HL-60/S4 (cell line): Measurements from ENCODE around the gene FCHSD1.

Experiments used
- in situ Hi-C: fragments of 300-500 bp; cut with MboI; formaldehyde crosslinking; loops from 2 replicates; pipeline ENCODE4 v1.14.3; 2022; ENCODE audit warnings: low sequenced_read_pairs

FCHSD1 gene

GRCh38 chr5:141675672-141676071 lies 24.5 kb upstream of the FCHSD1 start:
- in situ Hi-C loops, result no loop called here

DNA sequence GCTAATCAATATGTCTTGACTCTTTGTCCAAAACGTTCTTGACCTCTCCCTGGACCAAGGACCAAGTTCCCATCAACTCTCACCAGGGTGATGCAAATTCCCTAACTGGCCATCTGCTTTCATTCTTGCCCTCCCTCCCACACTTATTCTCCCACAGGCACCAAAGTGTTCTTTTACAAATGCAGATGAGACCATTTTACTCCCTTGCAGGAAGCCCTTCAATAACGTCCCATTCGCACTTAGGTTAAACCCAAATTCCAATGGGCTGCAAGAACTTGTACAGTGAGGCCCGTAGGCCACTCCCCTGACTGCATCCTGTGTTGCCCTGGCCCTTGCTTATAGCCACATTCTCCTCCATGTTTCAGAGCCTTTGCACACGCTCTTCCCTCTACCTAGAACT lies 23.5 kb upstream of the FCHSD1 start:
- in situ Hi-C loops, result no loop called here

- in situ Hi-C loops, result no loop called here
These were observed 21.9 kb upstream of the FCHSD1 start for GRCh38 chr5:141672841-141673813.

- in situ Hi-C loops, result no loop called here
These were observed 21.0 kb upstream of the FCHSD1 start for GRCh38 chr5:141672071-141672840.

DNA sequence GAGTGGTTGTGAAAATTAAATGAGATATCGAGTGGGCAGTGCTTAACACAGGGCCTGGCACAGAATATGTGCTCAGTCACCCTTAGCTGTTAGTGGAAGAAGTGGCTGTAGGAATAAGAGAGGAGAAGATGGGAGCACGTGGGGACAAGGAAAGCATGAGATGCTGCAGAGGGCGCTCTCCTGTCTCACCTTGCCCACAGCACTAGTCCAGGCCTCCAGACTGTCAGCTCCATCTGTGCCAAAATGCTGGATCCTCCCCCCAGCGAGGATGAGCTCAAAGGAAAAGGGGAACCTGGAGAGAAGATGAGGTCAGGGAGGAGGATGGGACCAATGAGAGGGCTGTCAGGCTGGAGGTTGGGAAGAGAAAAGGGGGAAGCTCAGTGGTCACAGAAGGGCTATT lies 18.3 kb upstream of the FCHSD1 start:
- in situ Hi-C loops, result no loop called here

DNA sequence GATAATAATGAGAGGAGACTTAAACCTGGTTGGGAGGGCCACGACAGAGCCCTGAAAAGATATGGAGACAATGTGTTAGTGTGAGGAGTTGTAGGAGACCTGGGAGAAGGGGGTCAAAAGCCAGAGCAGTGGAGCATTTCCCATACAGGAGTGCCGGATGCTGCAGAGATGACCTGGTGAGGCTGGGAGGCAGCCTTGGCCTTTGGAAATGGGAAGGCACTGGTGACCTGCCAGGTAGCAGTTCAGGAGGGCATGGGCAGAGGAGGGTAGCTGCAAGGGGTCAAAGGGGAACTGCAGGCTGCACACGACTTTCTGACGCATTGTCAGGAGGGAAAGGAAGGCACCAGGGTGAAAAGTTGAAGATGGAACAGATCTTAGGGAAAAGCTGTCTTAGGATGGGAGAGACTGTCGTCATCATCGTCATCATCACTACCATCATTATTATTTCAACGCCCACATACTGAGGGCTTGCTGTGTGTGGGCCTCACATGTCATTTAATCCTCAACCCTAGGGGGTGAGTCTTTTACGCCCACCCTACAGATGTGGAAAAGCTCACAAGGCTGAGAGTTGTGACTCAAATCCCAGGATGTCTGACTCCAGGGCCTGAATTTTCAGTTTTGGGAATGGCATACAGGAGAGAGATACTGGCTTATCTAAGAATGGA lies 17.5 kb upstream of the FCHSD1 start:
- in situ Hi-C loops, result no loop called here

DNA sequence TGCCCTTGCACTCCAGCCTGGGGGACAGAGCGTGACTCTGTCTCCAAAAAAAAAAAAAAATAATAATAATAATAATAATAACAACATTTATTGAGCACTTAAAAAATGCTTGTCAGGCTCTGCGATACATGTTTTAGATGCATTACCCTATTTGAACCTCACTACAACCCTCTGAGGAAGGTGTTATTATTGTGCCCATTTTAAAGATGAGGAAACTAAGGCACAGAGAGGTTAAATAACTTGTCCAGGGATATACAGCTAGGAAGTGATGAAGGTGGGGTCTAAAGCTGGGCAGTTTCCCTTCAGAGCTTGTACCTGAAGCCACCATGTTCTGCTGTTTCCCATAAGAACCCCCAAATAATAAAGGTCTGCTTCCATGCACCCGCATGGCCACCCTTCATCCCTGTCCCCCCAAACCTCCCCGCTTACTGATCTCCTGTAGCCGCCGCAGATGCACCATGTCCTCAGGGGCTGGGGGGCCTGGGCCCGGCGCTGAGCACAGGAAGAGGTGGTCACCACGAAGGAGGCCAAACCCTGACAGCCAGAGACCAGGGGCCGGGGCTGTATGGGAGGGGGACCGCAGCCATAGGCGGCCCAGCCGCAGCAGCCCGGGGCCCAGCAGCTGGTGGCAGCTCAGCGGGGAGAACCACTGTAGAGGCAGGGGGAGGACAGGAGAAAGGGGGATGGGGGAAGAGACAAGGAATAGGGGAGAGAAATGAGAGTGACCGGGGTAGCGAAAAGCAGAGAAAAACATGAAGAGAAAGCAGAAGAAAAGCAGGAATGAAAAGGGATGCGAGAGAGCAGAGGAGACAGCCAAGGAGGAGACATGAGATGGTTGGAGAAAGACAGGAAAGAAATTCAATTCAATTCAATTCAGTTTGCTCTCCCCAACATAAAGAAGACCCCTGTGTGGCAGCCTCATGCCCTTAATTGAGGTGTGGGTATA lies 15.1 kb upstream of the FCHSD1 start:
- in situ Hi-C loops, result no loop called here

GRCh38 chr5:141664733-141665461 lies 13.7 kb upstream of the FCHSD1 start:
- in situ Hi-C loops, result no loop called here

DNA sequence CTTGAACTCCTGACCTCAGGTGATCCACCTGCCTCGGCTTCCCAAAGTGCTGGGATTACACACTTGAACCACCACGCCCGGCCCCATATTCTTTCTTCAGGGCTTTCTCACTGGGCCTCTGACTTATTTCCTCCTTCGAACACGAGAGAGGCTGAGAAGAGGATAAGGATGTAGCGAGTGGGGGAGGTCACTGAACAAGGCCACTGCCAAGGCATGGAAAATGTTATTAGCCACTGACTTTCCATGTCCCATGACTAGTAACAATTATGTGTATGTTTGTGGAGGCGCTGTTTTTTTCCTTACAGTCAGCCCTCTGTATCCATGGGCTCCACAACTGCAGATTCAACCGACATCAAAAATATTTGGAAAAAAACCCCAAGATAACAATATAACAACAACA lies 12.3 kb upstream of the FCHSD1 start:
- in situ Hi-C loops, result no loop called here

GRCh38 chr5:141662028-141662427 lies 10.8 kb upstream of the FCHSD1 start:
- in situ Hi-C loops, result no loop called here

DNA sequence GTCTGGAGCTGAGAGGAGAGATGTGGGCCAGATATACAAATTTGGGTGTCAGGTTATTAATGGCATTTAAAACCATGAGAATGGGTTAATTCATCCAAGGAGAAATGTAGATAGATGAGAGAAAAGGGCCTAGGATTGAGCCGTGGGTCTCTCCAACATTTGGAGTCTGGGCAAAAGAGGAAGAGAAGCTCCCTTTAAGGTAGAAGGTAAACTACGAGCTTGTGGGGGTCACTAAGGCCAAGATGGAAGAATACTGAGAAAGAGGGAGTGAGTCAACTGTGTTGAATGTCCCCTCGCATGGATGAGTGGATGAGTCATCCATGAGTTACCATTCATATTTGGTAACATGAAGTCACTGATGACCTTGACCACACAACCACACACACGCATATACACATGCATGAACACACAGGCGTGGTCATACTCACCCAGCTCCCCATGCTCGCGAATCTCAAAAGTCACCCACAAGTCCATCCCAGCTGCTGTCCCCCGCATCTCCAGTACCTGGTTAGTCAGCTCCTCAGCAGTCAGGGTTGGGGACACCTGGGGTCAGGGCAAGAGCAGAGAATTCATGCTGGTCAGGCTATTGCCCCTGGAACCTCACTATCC lies 6.8 kb upstream of the FCHSD1 start:
- in situ Hi-C loops, result no loop called here

DNA sequence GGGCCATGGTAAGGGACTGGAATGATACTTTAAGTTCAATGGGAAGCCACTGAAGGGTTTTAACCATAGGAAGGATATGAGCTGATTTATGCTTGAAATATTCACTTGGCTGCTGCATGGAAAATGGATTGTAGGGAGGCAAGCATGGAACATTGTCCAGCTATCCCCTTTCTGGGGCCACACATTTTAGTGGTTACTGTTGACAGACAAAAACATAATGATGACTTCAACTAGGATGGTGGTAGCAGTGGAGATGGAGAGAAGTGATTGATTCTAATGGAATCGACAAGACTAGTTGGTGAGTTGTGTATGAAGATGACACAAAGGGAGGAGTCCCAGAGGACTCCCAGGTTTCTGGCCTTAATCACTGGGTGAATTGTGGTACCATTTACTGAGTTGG lies 6.2 kb upstream of the FCHSD1 start:
- in situ Hi-C loops, result no loop called here

DNA sequence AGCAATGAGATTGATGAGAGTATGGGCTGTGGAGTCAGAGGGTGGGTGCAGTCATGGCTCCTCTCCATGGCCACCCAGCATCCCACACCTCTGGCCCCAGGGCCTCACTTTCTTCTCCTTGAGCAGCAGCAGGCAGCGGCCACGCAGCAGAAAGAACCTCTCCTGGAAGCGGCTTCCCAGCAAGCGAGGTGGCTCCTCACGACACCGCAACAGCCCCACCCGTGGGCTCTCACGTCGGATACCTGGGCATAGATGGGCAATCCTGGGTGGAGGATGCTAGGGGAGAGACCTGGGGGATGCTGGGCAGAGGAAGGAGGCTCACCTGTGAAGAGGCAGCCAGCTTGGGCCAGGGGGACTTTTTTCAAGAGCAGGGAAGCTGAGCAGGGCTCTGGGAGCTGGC lies 5.2 kb upstream of the FCHSD1 start:
- in situ Hi-C loops, result no loop called here

DNA sequence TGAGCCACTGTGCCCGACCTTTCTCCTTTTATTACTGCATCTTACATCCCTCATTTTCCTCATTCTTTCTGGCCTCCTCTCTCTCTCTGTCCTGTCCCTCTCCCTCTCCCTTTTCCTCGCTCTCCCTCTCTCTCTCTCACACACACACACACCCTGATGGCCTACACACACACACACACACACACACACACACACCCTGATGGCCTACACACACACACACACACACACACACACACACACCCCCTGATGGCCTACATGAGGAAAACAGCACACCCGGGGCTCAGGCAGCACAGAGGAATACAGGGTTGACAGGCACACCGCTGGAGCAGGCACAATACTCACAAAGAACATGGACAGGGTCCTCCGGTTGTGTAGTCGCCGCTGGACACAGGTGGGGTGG lies 3.8 kb upstream of the FCHSD1 start:
- in situ Hi-C loops, result no loop called here

DNA sequence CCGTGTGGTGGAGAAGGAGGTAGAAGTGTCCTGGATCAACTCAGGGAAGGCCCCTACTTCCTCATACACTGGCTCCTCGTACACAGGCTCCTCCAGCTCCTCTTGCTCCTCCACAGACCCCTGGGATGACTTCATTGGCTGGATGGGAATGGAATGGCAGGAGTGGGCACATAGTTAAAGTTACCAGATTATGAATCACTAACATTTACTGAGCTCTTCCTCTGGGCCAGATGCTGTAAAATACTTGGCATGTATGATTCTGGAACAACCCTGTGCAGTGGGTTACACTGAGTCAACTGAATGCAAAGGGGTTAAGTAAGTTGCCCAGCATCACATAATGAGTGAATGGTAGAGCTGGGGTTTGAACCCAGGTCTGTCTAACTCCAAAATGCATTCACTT lies 3.1 kb upstream of the FCHSD1 start:
- in situ Hi-C loops, result no loop called here

GRCh38 chr5:141651728-141652105 lies 499 bp upstream of the FCHSD1 start:
- in situ Hi-C loops, result no loop called here

DNA sequence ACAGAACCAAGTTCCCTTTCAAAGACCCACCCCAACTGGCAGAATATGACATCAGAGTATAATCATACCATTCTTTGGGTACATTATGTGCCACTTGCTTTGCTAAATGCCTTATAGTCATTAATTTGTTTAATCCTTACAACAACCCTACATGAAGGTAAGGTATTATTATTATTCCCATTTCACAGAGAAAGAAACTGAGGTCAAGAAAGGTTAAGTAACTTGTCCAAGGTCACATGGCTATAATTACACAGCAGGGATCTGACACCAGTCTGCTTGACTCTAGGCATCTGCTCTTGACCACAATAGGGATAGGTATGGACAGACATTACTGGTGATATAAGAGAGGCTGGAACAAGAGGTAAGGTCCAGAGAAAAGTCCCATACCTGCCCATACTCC lies 1.2 kb downstream of the FCHSD1 start:
- in situ Hi-C loops, result no loop called here

- in situ Hi-C loops, result no loop called here
These were observed 2.0 kb downstream of the FCHSD1 start for GRCh38 chr5:141649056-141649688.

- in situ Hi-C loops, result no loop called here
These were observed 3.4 kb downstream of the FCHSD1 start for GRCh38 chr5:141647851-141648250.
